ENCODE measurements around the gene TMED7.

TMED7 gene

DNA sequence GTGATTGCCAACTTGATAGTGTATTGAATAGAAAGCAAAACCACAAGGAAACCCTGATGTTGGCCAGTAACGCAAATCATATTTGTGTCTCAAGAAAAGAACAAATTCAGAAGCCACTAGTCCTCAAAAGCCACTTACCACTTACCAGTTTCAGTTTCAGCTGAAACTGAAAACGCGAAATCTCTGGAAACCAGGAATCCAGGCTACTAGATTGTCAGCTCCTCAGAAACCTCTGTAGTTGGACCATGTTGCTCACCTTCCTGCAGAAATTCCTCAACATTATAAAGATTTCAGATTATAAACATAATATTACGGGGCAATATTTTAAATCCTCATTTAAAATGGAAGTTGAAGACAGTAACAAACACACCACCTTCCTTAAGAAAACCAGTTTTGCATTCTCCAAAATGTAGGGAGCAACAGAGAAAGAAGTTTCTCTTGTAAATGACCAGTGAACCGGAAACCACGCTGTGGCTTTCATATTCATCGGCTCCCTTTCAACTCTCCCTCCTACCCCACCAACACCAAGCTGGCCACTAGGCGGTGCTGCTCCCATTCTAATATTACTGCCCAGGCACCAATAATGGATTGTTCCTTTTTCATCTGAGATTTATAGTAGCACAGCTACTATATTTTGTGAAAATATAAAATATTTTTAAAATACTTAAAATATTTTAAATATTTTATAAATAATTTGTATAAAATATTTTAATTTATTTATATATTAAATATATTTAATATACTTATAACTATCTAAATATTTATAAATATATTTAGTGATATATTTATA lies 8.7 kb upstream of the TMED7 start:
- peak; percentile 81 for DNase-seq (ENCODE audit: low read depth, low spot score)
- H3K4me3 ChIP-seq (ENCODE audit: low read length), result peak overlapping the region; percentile 44

DNA sequence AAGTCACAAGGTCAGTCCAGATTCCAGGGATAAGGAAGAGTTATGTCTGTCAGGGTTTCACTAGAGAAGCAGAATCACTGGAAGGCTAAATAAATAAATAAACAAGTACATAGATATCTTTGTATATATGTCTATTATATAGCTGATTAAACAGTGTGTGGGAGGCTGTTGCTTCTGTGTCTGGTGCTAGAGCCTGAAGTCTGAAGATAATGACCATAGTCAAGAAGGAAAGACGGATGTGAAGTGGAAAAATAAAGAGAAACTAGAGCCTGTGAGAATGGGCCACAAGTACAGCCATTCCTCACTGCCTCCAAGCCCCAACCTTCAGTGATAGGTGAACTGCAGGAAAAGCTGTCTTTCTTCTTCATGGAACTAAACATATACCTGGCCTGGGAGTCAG lies 4.1 kb upstream of the TMED7 start:
- H3K4me3 ChIP-seq (ENCODE audit: low read length), result no peak overlapping the region
- DNase-seq (ENCODE audit: low read depth, low spot score), result no peak

DNA sequence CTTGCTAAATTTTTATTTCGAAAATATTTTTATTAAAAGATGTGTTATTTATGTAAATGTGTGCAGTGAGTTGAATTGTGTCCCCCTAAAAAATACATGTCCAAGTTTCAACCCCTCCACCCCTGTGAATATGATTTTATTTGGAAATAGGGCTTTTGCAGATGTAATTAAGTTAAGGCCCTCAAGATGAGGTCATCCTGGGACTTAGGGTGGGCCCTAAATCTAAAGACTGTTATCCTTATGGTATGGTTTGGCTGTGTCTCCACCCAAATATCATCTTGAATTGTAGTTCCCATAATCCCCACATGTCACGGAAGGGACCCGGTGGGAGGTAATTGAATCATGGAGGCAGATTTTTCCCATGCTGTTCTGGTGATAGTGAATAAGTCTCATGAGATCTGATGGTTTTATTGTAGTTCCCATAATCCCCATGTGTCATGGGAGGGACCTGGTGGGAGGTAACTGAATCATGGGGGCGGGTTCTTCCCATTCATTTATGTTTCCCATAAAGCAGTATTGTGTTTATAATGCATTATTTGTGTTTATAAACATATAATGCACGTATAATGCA lies 1.5 kb upstream of the TMED7 start:
- no peak for DNase-seq (ENCODE audit: low read depth, low spot score)
- no peak overlapping the region for H3K4me3 ChIP-seq (ENCODE audit: low read length)

DNA sequence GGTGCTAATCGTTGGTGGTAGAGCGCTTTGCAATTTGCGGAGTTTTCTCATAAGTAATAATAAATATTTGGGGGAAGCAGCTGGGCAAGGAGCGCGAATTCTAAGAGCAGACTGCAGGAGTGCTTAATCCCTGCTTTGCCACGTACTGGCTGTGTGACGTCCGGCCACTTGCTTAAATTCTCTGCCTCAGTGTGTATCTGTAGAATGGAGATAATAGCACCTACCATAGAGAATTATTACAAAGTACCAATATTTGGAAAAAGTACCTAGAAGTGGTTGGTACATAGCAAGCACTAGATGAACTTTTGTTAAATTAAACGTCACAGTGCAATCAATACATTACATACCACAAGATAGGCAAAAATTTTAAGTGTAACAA lies 598 bp upstream of the TMED7 start:
- DNase-seq (ENCODE audit: low read depth, low spot score), result no peak
- peak overlapping the region; percentile 81 for H3K4me3 ChIP-seq (ENCODE audit: low read length)

DNA sequence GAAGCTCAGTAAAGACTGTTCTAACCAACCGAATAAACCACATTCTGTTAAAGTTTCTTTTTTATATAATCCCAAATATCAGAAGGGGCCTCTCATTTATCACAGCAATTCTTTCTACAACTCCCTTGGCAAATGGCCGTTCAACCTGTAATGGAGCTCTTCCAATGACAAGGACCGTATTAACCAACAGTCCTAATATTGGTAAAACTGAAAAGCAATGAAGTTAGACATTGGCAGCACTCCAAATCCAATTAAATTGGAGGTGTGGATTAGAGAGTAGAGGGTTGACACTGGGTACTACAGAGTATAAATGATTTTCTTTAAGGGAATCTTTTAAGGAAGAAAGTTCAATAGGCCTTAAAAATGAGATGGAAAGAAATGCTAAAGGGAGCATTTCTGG lies 842 bp downstream of the TMED7 start:
- H3K4me3 ChIP-seq (ENCODE audit: low read length), result peak overlapping the region; percentile 81

DNA sequence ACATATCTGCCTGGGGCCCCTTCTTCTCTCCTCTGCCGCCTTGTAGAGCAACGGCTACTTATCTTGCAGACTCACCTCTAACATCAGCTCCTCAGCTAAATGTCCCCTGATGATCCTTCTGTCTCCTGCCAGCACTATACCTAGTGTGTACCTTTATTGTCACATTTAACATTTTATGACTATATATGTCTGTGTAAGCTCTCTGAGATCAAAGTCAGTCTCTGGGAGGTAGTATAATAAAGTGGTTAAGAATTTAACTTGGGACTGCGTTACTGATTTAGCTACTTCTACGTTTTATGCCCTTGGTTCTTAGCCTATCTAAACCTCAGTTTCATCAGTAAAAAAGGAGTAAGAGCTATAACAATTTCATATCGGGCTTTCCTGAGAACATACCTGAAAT lies 2.2 kb downstream of the TMED7 start:
- no peak overlapping the region for H3K4me3 ChIP-seq (ENCODE audit: low read length)
- no peak for DNase-seq (ENCODE audit: low read depth, low spot score)

More for the DNA sequence above, 842 bp downstream of the TMED7 start:
- no peak for DNase-seq (ENCODE audit: low read depth, low spot score)

DNA sequence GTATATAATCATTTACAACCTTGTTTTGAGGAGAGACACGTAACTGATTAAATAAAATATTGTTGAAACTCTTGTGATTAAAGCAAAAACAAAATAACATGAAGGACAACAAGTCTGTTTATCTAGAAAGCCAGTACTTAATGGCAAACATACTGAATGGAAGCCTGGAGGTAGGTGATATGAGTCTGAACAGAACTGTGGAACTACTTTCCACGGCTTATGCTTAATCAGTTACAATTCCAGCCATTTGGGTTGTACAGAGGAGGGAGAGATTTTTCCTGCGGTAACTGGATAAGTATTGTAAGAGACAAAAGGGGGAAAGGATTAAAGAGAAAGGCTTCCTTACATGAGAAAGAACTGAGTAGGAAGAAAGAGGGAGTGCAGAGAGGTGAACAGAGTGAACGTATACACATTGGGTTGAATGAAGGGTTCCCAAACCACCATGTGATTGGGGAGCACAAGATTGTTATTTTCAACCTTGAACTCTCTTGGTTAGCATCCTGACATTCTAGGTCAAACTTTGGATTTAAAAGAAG lies 4.4 kb downstream of the TMED7 start:
- no peak for DNase-seq (ENCODE audit: low read depth, low spot score)
- no peak overlapping the region for H3K4me3 ChIP-seq (ENCODE audit: low read length)

DNA sequence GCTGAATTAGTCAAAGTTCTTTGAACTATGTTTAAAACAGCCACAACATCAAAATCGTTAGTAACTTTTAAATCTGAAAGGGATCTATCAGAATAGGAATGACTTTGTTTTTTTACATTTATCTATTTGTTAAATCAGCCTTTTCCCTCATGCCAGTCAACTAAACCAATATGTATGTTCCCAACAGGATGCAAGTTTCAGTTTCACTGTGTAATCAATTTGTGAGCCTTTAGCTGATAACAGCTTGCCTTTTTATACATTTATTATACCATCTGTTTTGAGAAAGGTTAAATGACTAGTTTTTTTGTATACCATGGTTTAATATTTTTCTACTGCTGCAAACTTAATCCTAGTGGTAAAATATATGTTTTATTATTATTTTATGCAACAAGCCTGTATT lies 8.9 kb downstream of the TMED7 start:
- no peak overlapping the region for H3K4me3 ChIP-seq (ENCODE audit: low read length)
- DNase-seq (ENCODE audit: low read depth, low spot score), result no peak

DNA sequence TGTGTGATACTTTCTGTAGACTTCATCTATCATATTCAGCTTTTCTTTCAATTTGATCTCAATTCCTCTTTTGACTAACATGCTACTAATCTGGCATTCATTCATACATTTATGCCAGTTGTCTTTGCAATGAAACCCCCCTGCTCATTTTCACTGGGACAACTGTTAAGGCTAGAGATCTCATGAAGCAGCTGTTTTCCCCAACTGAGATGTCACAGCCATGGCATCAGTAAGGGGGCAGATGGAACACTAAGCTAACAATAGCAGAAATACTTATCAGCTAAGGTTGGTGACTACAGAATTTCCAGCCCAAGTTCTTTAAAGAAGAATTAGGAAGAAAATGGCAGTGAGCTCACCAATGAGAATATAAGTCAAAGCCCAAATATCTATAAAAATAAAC lies 9.4 kb downstream of the TMED7 start:
- no peak overlapping the region for H3K4me3 ChIP-seq (ENCODE audit: low read length)
- DNase-seq (ENCODE audit: low read depth, low spot score), result no peak

DNA sequence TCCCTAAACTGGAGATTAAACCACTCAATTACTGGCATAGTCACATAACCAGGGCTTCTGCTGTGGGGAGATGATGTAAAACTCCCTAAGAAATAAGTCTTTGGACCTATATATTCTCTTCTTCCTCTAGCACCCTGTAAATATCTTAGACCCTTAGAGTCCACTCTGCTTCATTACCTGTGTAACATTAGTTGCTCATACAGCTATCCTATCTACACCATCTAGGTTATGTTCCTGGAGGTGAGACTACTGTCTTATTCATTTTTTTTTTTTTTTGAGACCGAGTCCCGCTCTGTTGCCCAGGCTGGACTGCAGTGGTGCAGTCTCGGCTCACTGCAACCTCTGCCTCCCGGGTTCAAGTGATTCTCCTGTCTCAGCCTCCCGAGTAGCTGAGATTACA lies 14.0 kb downstream of the TMED7 start:
- no peak for DNase-seq (ENCODE audit: low read depth, low spot score)
- no peak overlapping the region for H3K4me3 ChIP-seq (ENCODE audit: low read length)

DNA sequence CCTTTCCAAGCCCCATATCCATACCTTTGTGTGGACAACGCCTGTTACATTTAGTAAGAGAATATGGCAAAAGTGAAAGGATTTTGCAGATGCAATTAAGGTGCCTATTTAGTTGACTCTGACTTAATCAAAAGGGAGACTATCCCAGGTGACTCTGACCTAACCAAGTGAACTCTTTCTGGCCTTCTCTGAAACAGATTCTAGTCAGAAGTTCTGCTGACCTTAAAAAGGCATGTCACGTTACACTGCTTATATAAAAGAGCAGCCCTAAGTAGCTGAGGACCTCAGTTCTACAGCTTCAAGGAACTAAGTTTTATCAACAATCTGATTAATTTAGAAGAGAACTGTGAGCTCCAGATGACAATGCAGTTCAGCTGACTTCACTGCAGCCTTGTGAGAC lies 17.9 kb downstream of the TMED7 start:
- no peak for DNase-seq (ENCODE audit: low read depth, low spot score)
- no peak overlapping the region for H3K4me3 ChIP-seq (ENCODE audit: low read length)

DNA sequence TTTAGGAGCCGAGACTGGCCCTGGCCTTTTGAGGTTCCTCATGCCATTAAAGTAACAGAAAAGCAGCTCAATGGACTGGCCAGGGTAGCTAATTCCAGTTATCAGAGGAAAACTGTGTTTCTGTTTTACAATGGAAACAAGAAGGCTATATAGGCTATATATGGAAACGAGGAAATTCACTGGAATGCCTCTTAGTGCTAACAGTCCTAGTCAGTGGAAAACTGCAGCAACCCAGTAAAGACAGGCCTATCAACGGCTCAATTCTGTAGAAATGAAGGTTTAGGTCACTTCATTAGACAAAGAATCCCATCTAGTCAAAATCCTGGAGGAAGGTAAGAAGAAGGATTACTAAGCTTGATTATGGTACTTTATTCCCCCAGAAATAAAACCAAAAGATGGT lies 20.4 kb downstream of the TMED7 start:
- no peak overlapping the region for H3K4me3 ChIP-seq (ENCODE audit: low read length)
- DNase-seq (ENCODE audit: low read depth, low spot score), result no peak

DNA sequence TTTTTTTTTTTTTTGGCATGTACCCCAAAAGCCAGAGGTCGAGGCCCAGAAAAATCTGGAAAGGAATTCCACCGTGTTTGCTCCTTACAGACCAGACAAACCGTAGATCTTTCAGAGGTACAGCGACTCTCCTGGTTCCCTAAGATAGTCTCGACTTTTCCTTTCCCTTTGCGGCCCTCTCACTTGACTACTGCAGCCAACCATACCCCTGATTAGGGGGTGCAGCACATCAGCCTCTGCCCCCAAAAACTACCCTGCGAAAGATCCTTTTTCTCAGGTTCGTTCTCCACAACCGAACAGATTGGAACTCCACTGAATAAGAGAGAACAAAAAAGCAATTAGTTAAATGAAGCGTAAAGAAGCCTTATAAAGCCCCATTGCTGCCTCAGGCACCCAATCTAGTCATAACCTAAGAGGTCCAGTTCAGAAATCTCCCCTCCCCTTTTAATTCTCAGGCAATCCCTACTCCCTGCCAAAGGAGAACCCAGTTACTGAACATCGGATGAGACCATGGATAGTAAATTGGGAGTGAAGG lies 23.2 kb downstream of the TMED7 start:
- H3K4me3 ChIP-seq (ENCODE audit: low read length), result no peak overlapping the region
- no peak for DNase-seq (ENCODE audit: low read depth, low spot score)

DNA sequence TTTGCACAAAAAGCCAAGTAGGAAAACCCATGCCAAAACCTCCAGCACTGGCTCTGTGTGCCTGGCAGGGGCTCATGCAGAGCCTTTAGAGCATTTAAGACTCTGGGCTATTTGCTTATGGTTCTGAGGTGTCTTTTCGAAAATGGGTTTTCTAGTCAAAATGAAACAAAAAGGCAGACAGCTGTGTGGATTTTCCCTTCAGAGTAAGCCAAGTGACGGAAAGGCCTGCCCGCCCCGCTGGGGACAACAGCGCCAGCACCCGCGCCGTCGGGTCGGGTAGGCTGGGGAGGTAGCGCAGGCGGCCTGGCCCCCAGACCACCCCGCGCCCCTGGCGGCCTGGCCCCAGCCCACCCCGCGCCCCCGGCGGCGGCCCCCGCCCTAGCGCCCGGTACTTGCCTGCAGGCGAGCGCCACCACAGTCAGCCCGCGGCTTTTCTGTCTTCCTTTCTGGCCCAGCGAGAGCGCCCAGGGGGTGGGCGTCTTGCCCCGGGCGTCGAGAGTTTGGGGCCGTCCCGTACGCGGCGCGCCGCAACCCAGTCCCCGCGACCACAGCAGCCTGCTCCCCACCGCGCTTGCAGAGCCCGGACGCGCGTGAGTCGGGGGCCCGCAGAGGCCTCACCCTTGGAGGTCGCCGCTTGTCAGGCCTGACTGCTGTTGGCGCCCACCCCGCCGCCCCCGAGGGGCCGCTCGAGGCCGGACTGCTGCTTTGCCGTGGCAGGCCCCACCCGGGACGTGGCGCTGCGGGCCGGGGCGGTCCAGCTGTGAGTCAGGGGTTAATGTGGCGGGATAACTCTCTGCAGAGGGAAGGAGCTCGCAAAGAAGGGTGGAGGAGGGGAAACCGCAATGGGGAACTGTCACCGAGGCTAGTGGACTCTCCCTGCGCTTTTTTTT lies 23.9 kb downstream of the TMED7 start, which contains the start of gene TICAM2:
TICAM2 (minus strand) TSS at position 779 of the 890 bp plus-strand sequence. CDS start 21,223 bp downstream, outside the sequence.
- H3K4me3 ChIP-seq (ENCODE audit: low read length), result no peak within 1 kb of the TSS
- DNase-seq (ENCODE audit: low read depth, low spot score), result no peak

DNA sequence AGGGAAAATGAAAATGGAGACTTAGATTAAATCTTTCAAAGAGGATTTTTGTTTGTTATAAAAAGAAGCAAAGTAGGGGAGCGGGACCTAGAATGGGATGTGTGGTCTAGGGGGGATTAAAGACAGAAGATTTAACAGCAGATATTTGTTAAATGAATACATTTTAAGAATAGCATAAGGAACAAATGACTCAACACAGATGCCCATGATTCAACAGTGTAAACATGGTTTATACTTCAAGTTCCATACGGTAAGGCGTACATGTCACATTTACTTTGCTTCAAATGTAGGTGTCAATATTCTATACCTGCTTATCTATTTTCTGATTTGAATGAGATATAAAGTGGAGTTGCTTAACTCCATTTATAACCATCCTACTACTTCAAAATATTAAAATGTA lies 25.1 kb downstream of the TMED7 start:
- H3K4me3 ChIP-seq (ENCODE audit: low read length), result no peak overlapping the region
- no peak for DNase-seq (ENCODE audit: low read depth, low spot score)

DNA sequence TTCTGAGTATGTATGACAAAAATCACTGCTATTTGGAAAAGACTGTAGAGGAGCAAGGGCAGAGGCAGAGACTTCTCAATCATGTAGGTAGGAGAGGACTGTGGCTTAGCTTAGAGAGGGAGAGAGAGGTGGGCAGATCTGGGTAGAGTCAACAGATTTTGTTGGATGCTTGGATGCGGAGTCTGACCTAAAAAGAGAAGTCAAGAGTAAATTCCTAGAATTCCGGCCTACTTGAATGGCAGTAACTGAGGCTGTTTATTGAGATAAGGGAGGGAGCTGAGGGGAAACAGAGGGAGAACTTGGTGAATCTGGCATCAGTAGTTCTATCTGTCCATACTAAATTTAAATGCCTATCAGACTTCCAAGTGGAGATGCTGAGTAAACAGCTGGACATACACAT lies 25.9 kb downstream of the TMED7 start:
- no peak for DNase-seq (ENCODE audit: low read depth, low spot score)
- no peak overlapping the region for H3K4me3 ChIP-seq (ENCODE audit: low read length)

DNA sequence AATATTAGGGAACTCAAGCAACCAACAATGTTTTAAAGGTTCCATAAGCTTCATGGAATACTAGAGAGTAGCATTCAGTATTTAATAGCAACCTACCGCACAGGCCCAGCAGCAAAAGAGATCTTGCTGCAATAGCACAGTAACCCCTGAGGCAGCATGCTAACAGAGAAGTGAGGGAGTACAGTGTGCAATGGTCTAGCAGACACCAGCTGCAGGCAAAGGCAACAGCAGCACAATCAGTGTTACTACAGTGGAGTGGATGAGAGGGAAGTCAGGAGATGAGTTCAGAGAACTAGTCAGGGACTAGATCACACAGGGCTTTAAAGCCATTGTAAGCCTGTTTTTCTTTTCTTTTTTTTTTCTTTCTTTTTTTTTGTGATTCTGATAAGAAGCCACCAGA lies 26.3 kb downstream of the TMED7 start:
- H3K4me3 ChIP-seq (ENCODE audit: low read length), result no peak overlapping the region
- no peak for DNase-seq (ENCODE audit: low read depth, low spot score)

DNA sequence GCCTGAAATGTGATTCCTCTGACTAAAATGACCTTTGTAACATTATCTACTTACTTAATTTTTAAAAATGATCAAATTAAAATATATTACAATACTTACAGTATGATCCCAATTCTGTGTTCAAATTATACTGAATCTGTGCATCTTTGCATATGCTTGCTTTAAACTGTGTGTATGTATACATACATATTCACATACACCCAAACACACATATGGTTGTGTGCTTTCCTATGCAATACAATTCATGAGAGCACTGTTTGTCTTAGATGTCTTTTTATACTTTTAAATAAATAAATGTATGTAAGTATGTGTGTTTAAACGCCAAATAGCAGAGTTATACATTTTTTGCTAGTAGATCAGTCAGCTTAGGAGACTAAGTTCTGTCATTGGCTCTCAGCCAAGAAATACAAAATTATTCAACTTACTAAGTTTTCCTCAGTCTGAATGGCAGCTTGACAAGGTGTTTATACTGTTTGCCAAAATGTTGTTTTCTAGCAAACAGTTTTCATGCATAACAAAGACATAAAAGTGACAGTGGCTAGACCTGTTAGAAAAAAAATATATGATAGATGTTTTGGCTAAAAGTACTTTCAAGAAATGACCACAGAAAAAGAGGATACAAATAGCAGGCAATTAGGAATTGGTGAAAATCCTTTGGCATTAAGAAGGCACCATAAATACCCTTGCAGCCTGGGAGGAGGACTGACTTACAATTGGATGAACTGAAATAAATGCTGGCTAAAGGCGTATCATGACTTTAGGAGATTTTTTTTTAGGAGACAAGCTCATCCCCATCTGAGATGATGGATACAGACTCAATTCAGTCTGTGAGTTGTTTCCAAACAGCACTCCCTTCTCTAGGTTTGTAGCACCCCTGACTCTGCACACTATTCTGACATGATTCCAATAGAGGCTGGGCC lies 31.4 kb downstream of the TMED7 start:
- DNase-seq (ENCODE audit: low read depth, low spot score), result no peak
- no peak overlapping the region for H3K4me3 ChIP-seq (ENCODE audit: low read length)

DNA sequence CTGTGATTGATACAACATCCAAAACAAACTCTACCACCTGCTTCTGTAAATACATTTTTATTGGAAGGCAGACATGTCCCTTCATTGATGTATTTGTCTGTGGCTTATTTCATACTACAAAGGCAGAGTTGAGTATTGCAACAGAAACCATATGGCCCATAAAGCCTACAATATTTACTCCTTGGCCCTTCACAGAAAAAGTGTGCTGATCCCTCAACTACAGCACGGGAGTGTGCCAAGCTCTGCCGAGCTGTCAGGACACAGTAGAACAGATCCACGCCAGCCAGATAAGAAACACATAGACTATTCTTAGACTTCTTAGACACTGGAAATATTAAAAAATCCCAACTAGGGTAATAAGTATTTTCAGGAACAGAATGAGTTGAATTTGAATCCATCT lies 36.8 kb downstream of the TMED7 start:
- DNase-seq (ENCODE audit: low read depth, low spot score), result no peak
- H3K4me3 ChIP-seq (ENCODE audit: low read length), result no peak overlapping the region
